ENCODE measurements around the gene HABP4. TPM values are rescaled to one million over a fixed set of nuclear protein-coding genes. Genes with fewer than 3 reads are reported as not detected.
A peak's percentile ranks its signal among the peaks of the same experiment; 100 is the strongest.

HABP4 gene
- total RNA-seq, 4 donors from 2014 or later: 0.80 to 12.4 (median 2.7) TPM

- Histone ChIP-seq H3K9me3 (no peaks in the 10 kb centered on the region), H3K27ac (peak overlapping the region in 3 of 4 donors; percentile 3 to 78 (median 52)), H3K4me3 (no peak overlapping the region), H3K27me3 (no peaks in the 10 kb centered on the region), H3K4me1 (peaks cover 0 to 26% (median 0%) of the 10 kb centered on the region in 3 donors), H3K36me3 (peaks cover 0 to 16% (median 0%) of the 10 kb centered on the region in 3 donors)
- no peak for DNase-seq
- 92 to 94% methylated on average over 5 of the region's 5 CpGs for WGBS, 2 donors
- intact Hi-C loops (cut with DNase I): no loop called here
- TF ChIP-seq CTCF (IDR thresholded peaks at IDR 0.05) (no peak), POLR2A (IDR thresholded peaks at IDR 0.05) (no peak)
Measured at GRCh38 chr9:96513622-96514021, 63.7 kb downstream of the HABP4 start.

GRCh38 chr9:96514108-96514799 lies 64.3 kb downstream of the HABP4 start:
- DNase-seq: no peak
- Histone ChIP-seq H3K36me3 (peaks cover 0 to 10% (median 0%) of the 10 kb centered on the region in 3 donors), H3K27me3 (no peaks in the 10 kb centered on the region), H3K27ac (peak overlapping the region in 3 of 4 donors; percentile 24 to 78 (median 71)), H3K9me3 (no peaks in the 10 kb centered on the region), H3K4me3 (no peak overlapping the region), H3K4me1 (peaks cover 0 to 26% (median 0%) of the 10 kb centered on the region in 3 donors)
- TF ChIP-seq POLR2A (IDR thresholded peaks at IDR 0.05): no peak
- no peak for TF ChIP-seq CTCF (IDR thresholded peaks at IDR 0.05)
- intact Hi-C loops (cut with DNase I): no loop called here
- 72 to 78% methylated on average over 9 of the region's 9 CpGs for WGBS, 2 donors

GRCh38 chr9:96514800-96515158 lies 64.8 kb downstream of the HABP4 start:
- Histone ChIP-seq H3K27ac (peak overlapping the region in 3 of 4 donors; percentile 24 to 78 (median 71)), H3K27me3 (no peaks in the 10 kb centered on the region), H3K4me1 (peaks cover 0 to 26% (median 0%) of the 10 kb centered on the region in 3 donors), H3K36me3 (peaks cover 0 to 10% (median 0%) of the 10 kb centered on the region in 3 donors), H3K9me3 (no peaks in the 10 kb centered on the region), H3K4me3 (no peak overlapping the region)
- DNase-seq: no peak
- intact Hi-C loops (cut with DNase I): no loop called here
- WGBS, 2 donors: 64 to 82% methylated on average over 3 of the region's 3 CpGs
- TF ChIP-seq CTCF (IDR thresholded peaks at IDR 0.05) (no peak), POLR2A (IDR thresholded peaks at IDR 0.05) (no peak)

GRCh38 chr9:96515621-96516470 lies 65.9 kb downstream of the HABP4 start:
- peaks cover 0 to 33% (median 0%) of the 10 kb centered on the region in 3 donors for H3K4me1 ChIP-seq
- no peak for TF ChIP-seq POLR2A (IDR thresholded peaks at IDR 0.05)
- no peak for TF ChIP-seq CTCF (IDR thresholded peaks at IDR 0.05)
- no peaks in the 10 kb centered on the region for H3K9me3 ChIP-seq
- H3K36me3 ChIP-seq: peaks cover 0 to 10% (median 0%) of the 10 kb centered on the region in 3 donors
- H3K27ac ChIP-seq: peak overlapping the region in 3 of 4 donors; percentile 24 to 78 (median 71)
- no peak overlapping the region for H3K4me3 ChIP-seq
- 65 to 66% methylated on average over 5 of the region's 5 CpGs for WGBS, 2 donors
- no peaks in the 10 kb centered on the region for H3K27me3 ChIP-seq
- DNase-seq: no peak
- intact Hi-C loops (cut with DNase I): no loop called here

GRCh38 chr9:96519095-96519494 lies 69.1 kb downstream of the HABP4 start:
- TF ChIP-seq POLR2A (IDR thresholded peaks at IDR 0.05) (no peak), CTCF (IDR thresholded peaks at IDR 0.05) (no peak)
- Histone ChIP-seq H3K9me3 (no peaks in the 10 kb centered on the region), H3K4me3 (no peak overlapping the region), H3K36me3 (peaks cover 0 to 22% (median 0%) of the 10 kb centered on the region in 3 donors), H3K4me1 (peaks cover 0 to 24% (median 0%) of the 10 kb centered on the region in 3 donors), H3K27ac (no peak overlapping the region), H3K27me3 (no peaks in the 10 kb centered on the region)
- 93 to 94% methylated on average over 7 of the region's 7 CpGs for WGBS, 2 donors
- intact Hi-C loops (cut with DNase I): no loop called here
- DNase-seq: no peak

Data from esophagus squamous epithelium (tissue), 5 donors.